Kidney epithelial cell (primary cell): ENCODE data around the gene RAD51B. TPM values are rescaled to one million over a fixed set of nuclear protein-coding genes. Genes with fewer than 3 reads are reported as not detected.

Experiments used
- DNase-seq: peaks from one replicate; pipeline ENCODE4 v3.0.0-alpha.2; 2010; ENCODE audit warnings: low read depth
- H3K27me3 ChIP-seq: 2 replicates; pipeline ENCODE4 v1.6.0; 2011; ENCODE audit warnings: low read length; ENCODE audit not compliant: control insufficient read depth, insufficient read depth
- H3K36me3 ChIP-seq: 2 replicates; pipeline ENCODE4 v1.5.1; 2011; ENCODE audit warnings: low read length; ENCODE audit not compliant: control insufficient read depth, insufficient read depth
- H3K4me3 ChIP-seq: 2 replicates; pipeline ENCODE4 v1.5.1; 2011; ENCODE audit warnings: low read depth, mild to moderate bottlenecking, control low read depth, low read length
- total RNA-seq: library from RNA; depleted of rRNA; stranded (reverse); fragments of >200 nt; gene quantifications from 2 replicates; pipeline ENCODE4 v1.2.3, GENCODE V29; 2015
- TF ChIP-seq, protein P1 (sequence below): IDR thresholded peaks from 2 replicates; pipeline ENCODE4 v1.5.1; 2011; ENCODE audit warnings: mild to moderate bottlenecking, moderate library complexity, low read length, control low read depth, inconsistent platforms; ENCODE audit not compliant: insufficient read depth, poor library complexity, severe bottlenecking

RAD51B gene
- total RNA-seq, 1 donor from 2014 or later = 9.5 TPM

DNA sequence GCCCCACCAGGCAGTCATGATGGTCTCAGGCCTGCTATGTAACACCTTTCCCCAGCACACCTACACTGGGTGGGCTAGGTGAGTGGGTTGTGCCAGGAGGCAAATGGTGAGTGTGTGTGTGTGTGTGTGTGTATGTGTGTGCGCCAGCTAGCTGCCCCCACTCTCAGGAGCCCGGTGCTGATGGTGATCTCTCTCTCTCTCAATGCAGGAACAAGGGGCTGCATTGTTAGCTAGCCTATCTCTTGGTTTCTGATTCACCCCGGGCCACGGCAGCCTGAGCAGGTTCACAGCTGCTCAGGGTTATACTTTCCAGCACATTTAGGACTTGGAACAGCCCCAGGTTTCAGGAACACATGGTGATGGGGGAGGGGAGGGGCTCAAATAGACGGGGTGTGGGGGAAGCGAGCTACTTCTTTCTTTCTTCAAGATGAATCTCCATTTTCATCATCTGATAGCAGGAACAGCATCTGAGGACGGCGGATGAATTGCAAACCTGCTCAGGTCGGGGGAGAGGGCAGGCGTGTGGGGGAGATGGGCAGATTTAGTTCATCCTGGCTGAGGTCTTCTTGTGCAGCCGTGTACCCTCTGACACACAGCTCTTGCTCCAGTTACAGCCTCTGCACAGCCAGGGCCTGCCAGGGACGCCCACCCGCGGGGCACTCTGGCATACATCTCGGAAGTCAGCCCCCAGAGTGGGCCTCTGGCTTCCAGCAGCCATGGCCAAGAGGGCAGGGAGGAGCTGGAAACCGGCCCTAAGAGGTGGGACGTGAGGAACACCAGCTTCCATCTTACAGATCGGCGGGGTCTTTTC is 835.6 kb downstream of the RAD51B start:
- DNase-seq = no peak
- Histone ChIP-seq H3K36me3 (no peaks in the 10 kb centered on the region), H3K27me3 (no peaks in the 10 kb centered on the region), H3K4me3 (no peak overlapping the region)
- TF ChIP-seq, protein P1, sequence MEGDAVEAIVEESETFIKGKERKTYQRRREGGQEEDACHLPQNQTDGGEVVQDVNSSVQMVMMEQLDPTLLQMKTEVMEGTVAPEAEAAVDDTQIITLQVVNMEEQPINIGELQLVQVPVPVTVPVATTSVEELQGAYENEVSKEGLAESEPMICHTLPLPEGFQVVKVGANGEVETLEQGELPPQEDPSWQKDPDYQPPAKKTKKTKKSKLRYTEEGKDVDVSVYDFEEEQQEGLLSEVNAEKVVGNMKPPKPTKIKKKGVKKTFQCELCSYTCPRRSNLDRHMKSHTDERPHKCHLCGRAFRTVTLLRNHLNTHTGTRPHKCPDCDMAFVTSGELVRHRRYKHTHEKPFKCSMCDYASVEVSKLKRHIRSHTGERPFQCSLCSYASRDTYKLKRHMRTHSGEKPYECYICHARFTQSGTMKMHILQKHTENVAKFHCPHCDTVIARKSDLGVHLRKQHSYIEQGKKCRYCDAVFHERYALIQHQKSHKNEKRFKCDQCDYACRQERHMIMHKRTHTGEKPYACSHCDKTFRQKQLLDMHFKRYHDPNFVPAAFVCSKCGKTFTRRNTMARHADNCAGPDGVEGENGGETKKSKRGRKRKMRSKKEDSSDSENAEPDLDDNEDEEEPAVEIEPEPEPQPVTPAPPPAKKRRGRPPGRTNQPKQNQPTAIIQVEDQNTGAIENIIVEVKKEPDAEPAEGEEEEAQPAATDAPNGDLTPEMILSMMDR = no peak

DNA sequence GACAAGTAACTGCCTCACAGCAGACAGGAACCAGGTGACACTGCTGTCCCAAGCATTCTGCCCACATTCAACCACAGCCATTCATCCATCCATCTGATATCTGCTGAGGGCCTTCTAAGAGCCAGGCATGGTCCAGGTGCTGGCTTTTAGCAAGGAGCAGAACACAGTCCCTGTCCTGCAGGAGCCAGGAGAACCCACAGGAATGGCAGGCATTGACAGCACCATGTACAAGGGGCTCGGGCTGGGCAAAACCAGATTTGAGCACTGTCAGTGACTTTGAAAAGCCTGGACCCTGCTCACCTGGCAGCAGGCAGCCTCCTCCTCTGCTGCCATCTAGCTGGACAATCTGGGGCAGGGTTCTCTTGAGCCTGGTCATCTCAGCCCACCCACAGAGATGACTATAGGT is 836.3 kb downstream of the RAD51B start:
- no peaks in the 10 kb centered on the region for H3K27me3 ChIP-seq

DNA sequence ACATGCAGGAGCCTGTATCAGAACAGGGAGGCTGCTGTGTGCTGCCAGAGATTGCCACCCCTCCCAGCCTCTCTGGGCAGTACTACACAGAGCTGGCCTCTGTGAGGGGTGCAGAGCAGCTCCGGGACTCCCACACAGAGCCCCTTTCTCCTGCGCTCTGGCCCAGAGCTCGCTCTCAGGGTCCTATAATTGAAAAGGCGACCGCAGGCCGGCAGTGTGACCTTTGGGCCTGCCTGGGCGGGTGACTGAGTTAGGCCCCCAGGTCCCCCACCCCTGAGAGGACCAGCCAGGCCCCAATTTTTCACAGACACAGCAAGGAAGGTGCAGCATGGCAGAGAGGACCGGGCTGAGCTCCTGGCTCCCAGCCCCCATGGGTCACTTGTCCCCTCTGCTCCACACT is 836.9 kb downstream of the RAD51B start:
- no peaks in the 10 kb centered on the region for H3K36me3 ChIP-seq
- H3K27me3 ChIP-seq = no peaks in the 10 kb centered on the region
- no peak for DNase-seq

More for the DNA sequence above, 836.3 kb downstream of the RAD51B start:
- TF ChIP-seq, protein P1 = peak; percentile 40
- Histone ChIP-seq H3K36me3 (no peaks in the 10 kb centered on the region), H3K4me3 (no peak overlapping the region)
- no peak for DNase-seq

DNA sequence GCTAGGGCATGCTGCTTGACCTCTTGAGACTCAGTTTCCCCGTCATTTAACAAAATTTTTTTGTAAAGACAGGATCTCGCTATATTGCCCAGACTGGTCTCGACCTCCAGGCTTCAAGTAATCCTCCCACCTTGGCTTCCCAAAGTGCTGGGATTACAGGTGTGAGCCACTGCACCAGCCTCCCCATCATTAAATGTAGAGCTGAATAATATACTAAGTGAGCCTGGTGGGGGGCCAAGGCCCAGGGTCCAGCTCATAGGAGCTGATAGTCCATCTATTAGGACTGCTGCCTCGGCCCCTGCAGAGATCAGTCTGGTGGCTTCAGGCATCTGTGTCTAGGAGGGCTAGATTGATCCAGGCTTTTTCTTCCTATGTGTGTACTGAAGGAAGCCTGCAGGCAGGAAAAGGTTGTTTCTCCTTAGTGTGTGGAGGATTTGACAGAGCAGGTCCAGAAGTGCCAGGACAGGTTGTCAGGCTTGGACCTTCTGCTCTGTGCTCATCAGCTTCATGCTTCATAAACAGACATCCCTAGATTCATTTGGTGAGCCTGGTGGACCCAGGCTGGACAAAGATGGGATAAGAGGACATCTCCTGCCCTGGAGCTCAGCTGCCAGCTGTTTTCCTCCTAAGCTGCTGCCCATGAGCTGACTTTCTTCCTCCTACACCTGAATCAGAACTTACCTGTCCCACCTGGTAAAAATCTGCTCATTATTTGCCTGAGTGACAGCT is 837.9 kb downstream of the RAD51B start:
- no peak for DNase-seq
- TF ChIP-seq, protein P1 = no peak
- no peaks in the 10 kb centered on the region for H3K36me3 ChIP-seq
- no peaks in the 10 kb centered on the region for H3K27me3 ChIP-seq
- H3K4me3 ChIP-seq = no peak overlapping the region

More for the DNA sequence above, 836.9 kb downstream of the RAD51B start:
- H3K4me3 ChIP-seq = no peak overlapping the region
- TF ChIP-seq, protein P1 = no peak

DNA sequence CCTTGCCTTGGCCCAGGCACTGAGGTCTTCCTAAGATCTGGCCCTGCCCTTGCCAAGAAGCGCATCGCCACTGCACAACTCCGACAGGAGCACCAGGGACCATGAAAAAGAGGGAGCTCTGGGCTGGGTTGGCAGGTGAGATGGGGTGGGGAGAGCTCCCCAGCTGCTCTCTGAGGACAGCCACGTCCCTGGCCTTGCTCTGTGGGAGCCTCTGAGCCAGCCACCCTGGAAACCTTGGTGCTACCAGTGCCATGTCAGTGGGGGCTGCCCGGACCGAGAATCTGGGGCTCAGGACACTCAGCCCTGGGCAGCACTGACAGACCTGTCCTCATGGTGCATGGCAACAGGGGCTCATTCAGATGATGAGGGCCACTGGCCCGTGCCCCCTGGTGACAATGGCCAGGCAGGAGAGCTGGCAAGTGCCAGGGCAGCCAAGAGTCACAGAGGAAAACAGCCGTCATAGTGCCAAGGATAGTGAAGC is 838.5 kb downstream of the RAD51B start:
- Histone ChIP-seq H3K4me3 (no peak overlapping the region), H3K36me3 (no peaks in the 10 kb centered on the region), H3K27me3 (no peaks in the 10 kb centered on the region)
- no peak for DNase-seq
- TF ChIP-seq, protein P1 = no peak
